ENCODE data around the gene ZBP1. TPM values are rescaled to one million over a fixed set of nuclear protein-coding genes. Genes with fewer than 3 reads are reported as not detected.

The ZBP1 gene
- total RNA-seq, 4 donors from 2014 or later = 0.78 to 3.6 TPM; not detected in 2

- H3K27ac ChIP-seq = peak overlapping the region in 2 of 4 donors; percentile 59 to 76
- peaks cover 0 to 65% of the 10 kb centered on the region in 2 donors for H3K27me3 ChIP-seq
- peak in 1 of 2 donors; percentile 32 for DNase-seq (ENCODE audit: low spot score in 2 of 2)
- no peaks in the 10 kb centered on the region for H3K36me3 ChIP-seq
- WGBS, 2 donors = 78 to 86% methylated on average over 14 of the region's 14 CpGs
- no peak for TF ChIP-seq POLR2A (IDR thresholded peaks at IDR 0.05)
- peak in 1 of 2 donors; percentile 85 for TF ChIP-seq EP300 (IDR thresholded peaks at IDR 0.05)
- TF ChIP-seq, protein P1, sequence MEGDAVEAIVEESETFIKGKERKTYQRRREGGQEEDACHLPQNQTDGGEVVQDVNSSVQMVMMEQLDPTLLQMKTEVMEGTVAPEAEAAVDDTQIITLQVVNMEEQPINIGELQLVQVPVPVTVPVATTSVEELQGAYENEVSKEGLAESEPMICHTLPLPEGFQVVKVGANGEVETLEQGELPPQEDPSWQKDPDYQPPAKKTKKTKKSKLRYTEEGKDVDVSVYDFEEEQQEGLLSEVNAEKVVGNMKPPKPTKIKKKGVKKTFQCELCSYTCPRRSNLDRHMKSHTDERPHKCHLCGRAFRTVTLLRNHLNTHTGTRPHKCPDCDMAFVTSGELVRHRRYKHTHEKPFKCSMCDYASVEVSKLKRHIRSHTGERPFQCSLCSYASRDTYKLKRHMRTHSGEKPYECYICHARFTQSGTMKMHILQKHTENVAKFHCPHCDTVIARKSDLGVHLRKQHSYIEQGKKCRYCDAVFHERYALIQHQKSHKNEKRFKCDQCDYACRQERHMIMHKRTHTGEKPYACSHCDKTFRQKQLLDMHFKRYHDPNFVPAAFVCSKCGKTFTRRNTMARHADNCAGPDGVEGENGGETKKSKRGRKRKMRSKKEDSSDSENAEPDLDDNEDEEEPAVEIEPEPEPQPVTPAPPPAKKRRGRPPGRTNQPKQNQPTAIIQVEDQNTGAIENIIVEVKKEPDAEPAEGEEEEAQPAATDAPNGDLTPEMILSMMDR (IDR thresholded peaks at IDR 0.05) = no peak
- no peak overlapping the region for H3K4me3 ChIP-seq
- H3K4me1 ChIP-seq = peaks cover 0 to 28% (median 3%) of the 10 kb centered on the region in 4 donors
- H3K9me3 ChIP-seq = no peaks in the 10 kb centered on the region
Observed at GRCh38 chr20:57581202-57582028, 38.8 kb downstream of the ZBP1 start.

DNA sequence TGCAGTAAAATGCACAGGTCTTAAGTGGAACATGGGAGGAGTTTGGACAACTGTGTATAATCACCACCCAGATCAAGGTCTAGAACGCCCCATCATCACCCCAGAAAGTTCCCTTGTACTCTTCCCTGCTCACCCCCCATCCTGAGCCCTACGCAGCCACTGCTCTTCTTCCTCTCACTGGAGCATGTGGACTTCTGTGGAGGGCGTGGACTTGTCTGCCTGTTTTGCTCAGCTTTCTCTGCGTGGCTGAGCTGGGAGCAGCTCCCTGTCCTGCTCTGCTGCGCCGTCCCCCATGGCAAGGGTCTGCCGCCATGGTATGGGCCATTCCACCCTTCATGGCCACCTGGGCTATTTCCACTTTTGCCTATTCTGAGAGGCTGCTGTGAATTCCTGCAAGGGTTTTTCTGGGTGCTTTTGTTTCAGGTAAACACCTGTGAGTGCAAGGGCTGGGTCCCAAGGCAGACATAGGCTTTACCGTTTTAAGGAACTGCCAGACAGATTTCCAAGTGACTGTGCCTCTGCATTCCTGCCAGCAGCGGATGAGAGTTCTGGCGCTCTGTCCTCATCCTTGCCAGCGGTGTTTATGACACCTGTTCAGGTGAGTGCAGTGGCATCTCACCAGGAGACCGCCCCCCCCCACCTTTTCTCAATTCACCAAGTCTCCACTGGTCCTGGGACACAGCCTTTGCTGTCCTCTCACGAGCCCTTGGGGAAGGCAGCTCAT, 39.6 kb downstream of the ZBP1 start:
- Histone ChIP-seq H3K36me3 (no peaks in the 10 kb centered on the region), H3K4me1 (peaks cover 0 to 28% (median 3%) of the 10 kb centered on the region in 4 donors), H3K27ac (peak overlapping the region in 1 of 4 donors; percentile 16), H3K27me3 (peaks cover 0 to 61% of the 10 kb centered on the region in 2 donors), H3K4me3 (no peak overlapping the region), H3K9me3 (no peaks in the 10 kb centered on the region)
- TF ChIP-seq, protein P1 (IDR thresholded peaks at IDR 0.05) = no peak
- TF ChIP-seq EP300 (IDR thresholded peaks at IDR 0.05) (no peak), POLR2A (IDR thresholded peaks at IDR 0.05) (no peak)
- DNase-seq (ENCODE audit: low spot score in 2 of 2) = no peak
- WGBS, 2 donors = 83 to 87% methylated on average over 13 of the region's 13 CpGs

DNA sequence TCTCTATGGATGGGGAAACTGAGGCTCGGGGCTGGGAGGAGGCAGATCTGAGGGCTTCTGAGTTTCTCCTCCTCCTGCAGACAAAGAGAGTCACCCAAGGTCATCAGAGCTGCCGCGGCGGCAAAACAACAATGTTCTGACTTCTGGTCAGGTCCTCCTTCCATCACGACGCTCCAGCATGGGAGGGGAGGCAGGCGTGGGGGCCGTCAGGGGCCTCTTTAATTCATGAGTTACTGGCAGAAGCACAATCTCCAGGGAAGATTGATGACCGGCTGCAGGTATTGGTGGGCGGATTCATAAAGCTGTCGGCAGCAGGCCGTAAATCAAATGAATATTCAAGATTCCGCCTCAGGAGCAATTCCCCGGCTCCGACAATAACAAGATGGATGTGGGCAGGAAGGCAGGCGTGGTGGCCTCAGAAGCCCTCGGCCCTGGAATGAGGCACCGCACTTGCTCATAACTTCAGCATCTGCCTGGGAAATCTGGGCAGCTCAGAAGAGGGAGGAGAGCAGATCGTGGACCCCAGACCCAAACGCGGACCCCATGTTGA, 40.3 kb downstream of the ZBP1 start:
- Histone ChIP-seq H3K9me3 (no peaks in the 10 kb centered on the region), H3K27ac (no peak overlapping the region), H3K36me3 (no peaks in the 10 kb centered on the region), H3K4me3 (no peak overlapping the region), H3K27me3 (peaks cover 0 to 55% of the 10 kb centered on the region in 2 donors), H3K4me1 (peaks cover 0 to 28% (median 3%) of the 10 kb centered on the region in 4 donors)
- no peak for DNase-seq (ENCODE audit: low spot score in 2 of 2)
- WGBS, 2 donors = 27 to 29% methylated on average over 19 to 21 of the region's 21 CpGs
- no peak for TF ChIP-seq EP300 (IDR thresholded peaks at IDR 0.05)
- TF ChIP-seq, protein P1 (IDR thresholded peaks at IDR 0.05) = no peak

GRCh38 chr20:57579331-57579897, 40.8 kb downstream of the ZBP1 start:
- peaks cover 0 to 53% of the 10 kb centered on the region in 2 donors for H3K27me3 ChIP-seq
- no peak overlapping the region for H3K27ac ChIP-seq
- no peak for DNase-seq (ENCODE audit: low spot score in 2 of 2)
- H3K36me3 ChIP-seq = no peaks in the 10 kb centered on the region
- no peak overlapping the region for H3K4me3 ChIP-seq
- no peak for TF ChIP-seq EP300 (IDR thresholded peaks at IDR 0.05)
- TF ChIP-seq POLR2A (IDR thresholded peaks at IDR 0.05) = no peak
- TF ChIP-seq, protein P1 (IDR thresholded peaks at IDR 0.05) = no peak
- peaks cover 0 to 28% (median 3%) of the 10 kb centered on the region in 4 donors for H3K4me1 ChIP-seq
- WGBS, 2 donors = 51 to 59% methylated on average over 10 to 11 of the region's 11 CpGs
- H3K9me3 ChIP-seq = no peaks in the 10 kb centered on the region
